Left renal pelvis (tissue), 4 donors: ENCODE results near the gene DTWD2. TPM values are rescaled to one million over a fixed set of nuclear protein-coding genes. Genes with fewer than 3 reads are reported as not detected.

ENCODE experiments used
- DNase-seq, 4 donors: peaks; one replicate each; pipeline ENCODE4 v3.0.0-alpha.2; 2013; ENCODE audit warnings: low read depth in 4 of 4, low spot score in 3 of 4
- polyA plus RNA-seq, 4 donors: library from polyadenylated mRNA; unstranded; fragments of 120-200 nt; gene quantifications; one replicate each; pipeline ENCODE4 v1.2.1, GENCODE V29; 2013; ENCODE audit not compliant: insufficient read length in 4 of 4

The DTWD2 gene
- polyA plus RNA-seq, 4 donors: 6.9 to 17.2 (median 14.4) TPM

GRCh38 chr5:118789366-118789765, 199.0 kb downstream of the DTWD2 start:
- no peak for DNase-seq

- no peak for DNase-seq
These were observed 200.0 kb downstream of the DTWD2 start for GRCh38 chr5:118788351-118788750.

Other genes starting within 250 kb of the DTWD2 start
- gene DMXL1, start 82.5 kb upstream of the DTWD2 start, polyA plus RNA-seq: 10 to 100 TPM; 31.1 to 59.8 (median 53.3) TPM